Right lobe of liver (tissue), 4 donors: ENCODE data around the gene CLTA.

Source experiments
- CTCF ChIP-seq, 4 donors: fragments of 200-600 bp in 3 of 4; fragments of 450-650 bp in 1 of 4; IDR thresholded peaks; one replicate each; pipeline versions ENCODE4 v1.5.1 to v1.8.0; 2016 to 2022; ENCODE audit warnings: antibody characterized with exemption in 4 of 4, mild to moderate bottlenecking in 2 of 4
- POLR2A ChIP-seq: fragments of 450-650 bp; IDR thresholded peaks from one replicate; pipeline ENCODE4 v1.6.1; 2017; ENCODE audit warnings: antibody characterized with exemption, mild to moderate bottlenecking
- donor health status: DM: no; HTN: no; CAD: no.
- donor health status: DM: no; HTN: no; CAD: no.
- donor health status: DM: no; HTN: yes; CAD: no.

DNA sequence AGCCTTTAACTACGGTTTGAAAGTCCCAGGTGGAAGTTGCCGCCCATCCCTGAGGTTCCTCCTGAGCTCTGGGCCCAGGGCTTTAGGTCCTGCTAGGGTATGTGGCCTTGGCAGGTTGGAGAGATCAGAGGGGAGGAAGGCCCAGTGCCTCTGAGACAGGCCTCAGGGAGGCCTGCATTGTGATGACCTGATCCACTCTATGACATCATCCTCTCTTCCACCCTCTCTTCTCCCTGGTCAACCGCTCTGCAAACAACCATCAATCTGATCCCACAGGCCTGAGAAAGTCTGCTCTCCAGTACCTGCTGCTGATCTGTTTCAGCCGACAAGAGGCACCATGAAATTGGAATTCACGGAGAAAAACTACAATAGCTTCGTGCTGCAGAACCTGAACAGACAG is 21.6 kb upstream of the CLTA start, which contains the start of gene CCIN:
- no peak for TF ChIP-seq POLR2A
- TF ChIP-seq CTCF (IDR thresholded peaks at IDR 0.05) = no peak
